GM12892 (cell line): ENCODE data around the gene P2RY6.

Source experiments
- POLR2A ChIP-seq: IDR thresholded peaks from 2 replicates; pipeline ENCODE4 v1.6.1; 2011; ENCODE audit warnings: low read depth, low read length, control low read depth
- POLR2AphosphoS5 ChIP-seq: IDR thresholded peaks from 2 replicates; pipeline ENCODE4 v1.6.1; 2011; ENCODE audit warnings: low read depth, low read length, control low read depth
- TAF1 ChIP-seq: IDR thresholded peaks from 2 replicates; pipeline ENCODE4 v1.6.1; 2011; ENCODE audit warnings: low read depth, mild to moderate bottlenecking, control low read depth, low read length, borderline replicate concordance

- TF ChIP-seq POLR2AphosphoS5 (no peak), POLR2A (no peak), TAF1 (no peak)
These were observed 41.5 kb downstream of the P2RY6 start for GRCh38 chr11:73313652-73314051.
